ENCODE data around the gene KRTAP3-1.

GRCh38 chr17:41037853-41038350 is 29.0 kb upstream of the KRTAP3-1 start:
- TF ChIP-seq CTCF (conservative IDR thresholded peaks at IDR 0.05) (no peak), ZFX (IDR thresholded peaks at IDR 0.05) (no peak)

Measured in C4-2B (cell line).